OCI-LY3 (cell line): ENCODE measurements around the gene ST3GAL6.

ENCODE experiments used
- CTCF ChIP-seq: fragments of 200-600, 300-600 bp; sonication (generic); IDR thresholded peaks from 2 replicates; pipeline ENCODE4 v1.5.1; 2014; ENCODE audit warnings: antibody characterized with exemption, low read length, low read depth
- EZH2phosphoT487 ChIP-seq: fragments of 200-600 bp; shearing (Covaris generic); IDR thresholded peaks from 2 replicates; pipeline ENCODE4 v1.6.1; 2018; ENCODE audit warnings: antibody characterized with exemption, mixed run types, low read depth

- no peak for TF ChIP-seq CTCF
- TF ChIP-seq EZH2phosphoT487, result no peak
Measured at GRCh38 chr3:98784666-98785600, 21.8 kb downstream of the ST3GAL6 start.
